Measurements from ENCODE around the gene UVSSA. TPM values are rescaled to one million over a fixed set of nuclear protein-coding genes. Genes with fewer than 3 reads are reported as not detected.

The UVSSA gene
- total and polyA plus RNA-seq, 2 donors (not counting 1 experiment from before 2014, with no cell fraction given) = 34.6 to 40.5 TPM

DNA sequence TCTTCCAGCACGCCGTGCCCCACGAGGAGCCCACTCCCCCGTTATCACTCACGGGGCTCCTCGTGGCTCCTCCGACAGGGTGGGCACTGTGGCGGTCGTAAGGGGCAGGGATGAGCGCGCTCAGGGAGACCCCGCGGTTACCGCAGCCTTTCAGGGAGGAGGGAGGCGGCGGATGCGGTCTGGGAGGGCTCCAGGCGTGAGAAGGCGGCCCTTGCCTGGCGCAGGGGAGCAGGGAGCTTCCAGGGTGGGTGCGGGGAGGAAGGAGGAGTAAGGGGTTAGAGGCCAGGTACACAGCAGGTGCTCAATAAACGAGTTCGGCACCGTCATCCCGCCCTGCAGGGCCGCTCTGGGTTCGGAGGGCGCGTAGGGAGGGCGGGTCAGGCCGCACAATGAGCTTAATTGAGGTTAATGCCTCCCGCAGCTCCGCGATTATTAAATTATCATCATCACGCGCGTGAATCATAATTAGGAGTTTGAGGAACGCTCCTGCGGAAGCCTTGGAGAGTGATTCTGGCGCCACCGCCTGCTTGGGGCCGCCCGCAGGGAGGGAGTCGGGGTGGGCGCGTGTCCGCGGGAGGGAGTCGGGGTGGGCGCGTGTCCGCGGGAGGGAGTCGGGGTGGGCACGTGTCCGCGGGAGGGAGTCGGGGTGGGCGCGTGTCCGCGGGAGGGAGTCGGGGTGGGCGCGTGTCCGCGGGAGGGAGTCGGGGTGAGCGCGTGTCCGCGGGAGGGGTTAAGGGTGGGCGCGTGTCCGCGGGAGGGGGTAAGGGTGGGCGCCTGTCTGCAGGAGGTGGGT, 66.9 kb downstream of the UVSSA start:
- ChIA-PET POLR2A (no interaction called here), CTCF (no interaction called here)
- ATAC-seq (ENCODE audit: low read depth) (no peak), DNase-seq (no peak)
- H4K20me1 ChIP-seq (ENCODE audit: control insufficient read depth, insufficient read depth, low read length, poor library complexity, severe bottlenecking) = no peaks in the 10 kb centered on the region
- H2AFZ ChIP-seq (ENCODE audit: insufficient read depth, low read depth, low read length, poor library complexity, severe bottlenecking) = no peak overlapping the region
- no peaks in the 10 kb centered on the region for H3K79me2 ChIP-seq (ENCODE audit: control insufficient read depth, insufficient read depth, low read length)
- H3K27me3 ChIP-seq (replicated peaks in 1 of 4; ENCODE audit: control extremely low read depth in 1 of 4, control insufficient read depth in 3 of 4, insufficient read depth in 4 of 4, low read length in 3 of 4) = peaks cover 0 to 62% (median 21%) of the 10 kb centered on the region in 4 experiments
- Mint-ChIP-seq H3K9me3 (ENCODE audit: insufficient read depth) (no peaks in the 10 kb centered on the region), H3K4me1 (no peaks in the 10 kb centered on the region), H3K27me3 (peaks cover 32% of the 10 kb centered on the region), H3K27ac (no peak overlapping the region), H3K4me3 (no peak overlapping the region)
- no peak overlapping the region for H3K4me3 ChIP-seq (ENCODE audit: control extremely low read depth in 1 of 5, extremely low read depth in 1 of 5, insufficient read depth in 1 of 5, low read depth in 2 of 5, low read length in 4 of 5)
- WGBS (ENCODE audit: insufficient coverage) = 44% methylated on average over 43 of the region's 77 CpGs
- no peak overlapping the region for H3K27ac ChIP-seq (ENCODE audit: low read length in 2 of 2)
- intact Hi-C loops (cut with micrococcal nuclease) = no loop called here
- peaks cover 0 to 55% (median 0%) of the 10 kb centered on the region in 3 donors for H3K9me3 ChIP-seq (ENCODE audit: control extremely low read depth in 1 of 3, control insufficient read depth in 2 of 3, insufficient read depth in 1 of 3, low read length in 2 of 3)
- H3K36me3 ChIP-seq (replicated peaks in 1 of 2; ENCODE audit: control extremely low read depth in 1 of 2, control insufficient read depth in 1 of 2, extremely low read depth in 1 of 2, insufficient read depth in 2 of 2, low read length in 1 of 2) = no peaks in the 10 kb centered on the region
- H3K9ac ChIP-seq (ENCODE audit: low read length) = no peak overlapping the region
- no peak for TF ChIP-seq EZH2 (IDR thresholded peaks at IDR 0.05; ENCODE audit: borderline replicate concordance, insufficient read depth, low read depth, low read length, poor library complexity, severe bottlenecking)
- TF ChIP-seq CTCF (IDR thresholded peaks at IDR 0.05) = no peak
- no peak overlapping the region for H3K4me2 ChIP-seq (replicated peaks; ENCODE audit: low read depth, low read length, poor library complexity, severe bottlenecking)
- no peaks in the 10 kb centered on the region for H3K4me1 ChIP-seq (ENCODE audit: control insufficient read depth in 2 of 2, insufficient read depth in 2 of 2, low read length in 2 of 2)

Measured in B cell (primary cell).